Glutamatergic neuron (in vitro differentiated cells): ENCODE measurements around the gene CTCFL. TPM values are rescaled to one million over a fixed set of nuclear protein-coding genes. Genes with fewer than 3 reads are reported as not detected.

ENCODE experiments used
- DNase-seq: peaks from one replicate; pipeline ENCODE4 v3.0.0; 2022
- H3K27ac Mint-ChIP-seq: one replicate; pipeline ENCODE4 v1.8.0; 2020; ENCODE audit warnings: mild to moderate bottlenecking, mixed read lengths, inconsistent platforms; ENCODE audit not compliant: unreplicated experiment
- H3K27me3 Mint-ChIP-seq: one replicate; pipeline ENCODE4 v1.8.0; 2020; ENCODE audit warnings: mild to moderate bottlenecking, moderate library complexity, mixed read lengths, inconsistent platforms; ENCODE audit not compliant: unreplicated experiment
- H3K36me3 Mint-ChIP-seq: one replicate; pipeline ENCODE4 v1.8.0; 2020; ENCODE audit warnings: mild to moderate bottlenecking, mixed read lengths, inconsistent platforms; ENCODE audit not compliant: unreplicated experiment
- H3K4me1 Mint-ChIP-seq: one replicate; pipeline ENCODE4 v1.8.0; 2020; ENCODE audit warnings: mild to moderate bottlenecking, low read depth, mixed read lengths, inconsistent platforms; ENCODE audit not compliant: unreplicated experiment
- H3K4me3 Mint-ChIP-seq: one replicate; pipeline ENCODE4 v1.8.0; 2020; ENCODE audit warnings: mild to moderate bottlenecking, mixed read lengths, inconsistent platforms; ENCODE audit not compliant: unreplicated experiment
- H3K9me3 Mint-ChIP-seq: one replicate; pipeline ENCODE4 v1.8.0; 2020; ENCODE audit warnings: mild to moderate bottlenecking, moderate library complexity, mixed read lengths, inconsistent platforms; ENCODE audit not compliant: unreplicated experiment
- total RNA-seq: library from RNA; stranded (reverse); fragmentation: NEBNext Ultra II Directional; extraction: Animal tissue kit (Norgen Biotek cat#: 25700); gene quantifications from one replicate; pipeline ENCODE4 v1.2.1, GENCODE V29; 2021; ENCODE audit not compliant: unreplicated experiment
- TF ChIP-seq, protein P1 (sequence below): fragments of 200-600 bp; sonication (generic); IDR thresholded peaks from one replicate; pipeline ENCODE4 v1.5.0; 2021; ENCODE audit not compliant: partially characterized antibody, unreplicated experiment

The CTCFL gene
- total RNA-seq, 1 donor from 2014 or later, result not detected

DNA sequence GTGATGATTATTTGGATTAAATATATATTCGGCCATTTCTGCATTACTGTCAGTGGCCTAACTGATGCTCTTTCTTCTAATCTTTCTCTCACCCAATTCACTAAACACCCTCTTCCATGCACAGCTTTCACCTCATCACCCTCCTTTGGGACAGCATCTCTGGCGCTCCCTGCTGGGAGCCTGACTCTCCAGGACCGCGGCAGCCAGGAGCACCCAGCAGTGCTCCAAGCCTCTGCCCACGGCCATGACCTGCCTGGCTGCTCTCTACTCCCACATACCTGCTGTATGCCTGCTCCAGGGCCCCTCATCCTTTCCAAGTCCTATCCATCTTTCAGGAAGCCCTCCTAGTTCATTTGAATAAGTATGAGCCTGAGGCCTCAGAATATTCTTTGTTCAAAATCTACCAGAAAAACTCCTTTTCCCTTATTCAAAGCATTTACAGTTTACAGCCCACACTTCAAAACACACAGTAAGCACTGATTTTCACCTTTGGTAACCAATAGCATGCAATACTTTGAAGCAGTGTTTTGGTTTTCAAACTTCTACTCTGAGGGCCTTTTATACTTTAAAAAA lies 15.2 kb downstream of the CTCFL start:
- Mint-ChIP-seq H3K9me3 (peaks cover 1% of the 10 kb centered on the region), H3K4me3 (no peak overlapping the region), H3K36me3 (no peaks in the 10 kb centered on the region), H3K27ac (no peak overlapping the region), H3K27me3 (no peaks in the 10 kb centered on the region), H3K4me1 (no peaks in the 10 kb centered on the region)
- DNase-seq, result no peak
- TF ChIP-seq, protein P1, sequence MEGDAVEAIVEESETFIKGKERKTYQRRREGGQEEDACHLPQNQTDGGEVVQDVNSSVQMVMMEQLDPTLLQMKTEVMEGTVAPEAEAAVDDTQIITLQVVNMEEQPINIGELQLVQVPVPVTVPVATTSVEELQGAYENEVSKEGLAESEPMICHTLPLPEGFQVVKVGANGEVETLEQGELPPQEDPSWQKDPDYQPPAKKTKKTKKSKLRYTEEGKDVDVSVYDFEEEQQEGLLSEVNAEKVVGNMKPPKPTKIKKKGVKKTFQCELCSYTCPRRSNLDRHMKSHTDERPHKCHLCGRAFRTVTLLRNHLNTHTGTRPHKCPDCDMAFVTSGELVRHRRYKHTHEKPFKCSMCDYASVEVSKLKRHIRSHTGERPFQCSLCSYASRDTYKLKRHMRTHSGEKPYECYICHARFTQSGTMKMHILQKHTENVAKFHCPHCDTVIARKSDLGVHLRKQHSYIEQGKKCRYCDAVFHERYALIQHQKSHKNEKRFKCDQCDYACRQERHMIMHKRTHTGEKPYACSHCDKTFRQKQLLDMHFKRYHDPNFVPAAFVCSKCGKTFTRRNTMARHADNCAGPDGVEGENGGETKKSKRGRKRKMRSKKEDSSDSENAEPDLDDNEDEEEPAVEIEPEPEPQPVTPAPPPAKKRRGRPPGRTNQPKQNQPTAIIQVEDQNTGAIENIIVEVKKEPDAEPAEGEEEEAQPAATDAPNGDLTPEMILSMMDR, result no peak

DNA sequence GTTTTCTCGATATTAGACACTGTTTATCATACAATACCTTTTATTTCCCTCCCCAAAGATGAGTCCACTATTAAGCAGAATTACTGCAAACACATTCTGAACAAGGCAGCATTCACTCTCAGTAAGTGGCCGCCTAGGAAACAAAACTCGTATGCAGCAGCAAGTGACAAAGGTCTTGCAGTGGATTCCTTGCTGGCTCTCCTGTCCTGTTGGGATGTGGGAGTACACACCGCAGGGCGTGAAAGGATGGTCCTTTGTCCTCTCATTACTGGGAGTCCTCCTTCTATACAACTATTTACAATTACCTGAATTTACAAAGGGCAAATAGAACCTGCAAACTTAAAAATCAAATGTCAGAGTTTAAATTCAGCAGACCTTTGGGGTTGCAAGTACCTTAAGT lies 16.1 kb downstream of the CTCFL start:
- Mint-ChIP-seq H3K4me1 (no peaks in the 10 kb centered on the region), H3K36me3 (no peaks in the 10 kb centered on the region), H3K27me3 (no peaks in the 10 kb centered on the region), H3K9me3 (peaks cover 1% of the 10 kb centered on the region), H3K4me3 (no peak overlapping the region), H3K27ac (no peak overlapping the region)
- DNase-seq, result no peak
- TF ChIP-seq, protein P1, result no peak

DNA sequence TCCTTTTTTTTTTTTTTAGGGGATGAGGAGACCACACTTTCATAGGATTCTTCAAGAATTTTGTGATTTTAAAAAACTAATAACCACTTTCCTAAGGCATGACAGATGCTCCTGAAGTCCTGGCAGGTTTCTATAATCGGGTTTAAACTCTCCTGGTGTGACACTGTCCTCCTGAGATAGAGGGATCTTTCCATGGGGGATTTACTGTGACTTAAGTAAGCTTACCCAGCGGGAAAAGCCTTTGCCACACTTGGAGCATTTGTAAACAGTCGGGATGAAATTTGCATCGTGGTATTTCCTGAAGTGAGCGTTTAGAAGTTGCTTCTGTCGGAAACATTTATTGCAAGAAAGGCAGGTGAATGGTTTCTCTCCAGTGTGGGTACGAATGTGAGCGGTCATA lies 16.6 kb downstream of the CTCFL start:
- H3K9me3 Mint-ChIP-seq, result peaks cover 1% of the 10 kb centered on the region
- H3K27me3 Mint-ChIP-seq, result no peaks in the 10 kb centered on the region
- H3K27ac Mint-ChIP-seq, result no peak overlapping the region
- TF ChIP-seq, protein P1, result no peak
- DNase-seq, result no peak
- H3K36me3 Mint-ChIP-seq, result no peaks in the 10 kb centered on the region
- H3K4me1 Mint-ChIP-seq, result no peaks in the 10 kb centered on the region
- no peak overlapping the region for H3K4me3 Mint-ChIP-seq

DNA sequence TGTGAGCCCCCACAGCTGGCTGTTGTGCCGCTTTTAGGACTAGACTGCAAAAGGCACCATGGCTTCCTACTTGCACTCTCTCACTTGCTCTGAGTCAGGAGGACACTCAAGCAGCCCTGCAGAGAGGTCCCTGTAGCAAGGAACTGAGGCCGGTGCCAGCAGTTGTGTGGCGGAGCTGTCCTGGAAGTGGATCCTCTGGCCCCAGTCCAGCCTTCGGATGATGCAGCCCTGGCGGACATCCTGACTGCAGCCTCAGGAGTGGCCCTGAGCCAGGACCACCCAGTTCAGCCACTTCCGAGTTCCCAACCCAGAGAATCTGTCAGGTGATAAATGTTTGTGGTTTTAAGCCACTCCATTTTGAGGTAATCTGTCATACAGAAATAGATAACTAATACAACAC lies 17.5 kb downstream of the CTCFL start:
- no peak overlapping the region for H3K4me3 Mint-ChIP-seq
- H3K36me3 Mint-ChIP-seq, result no peaks in the 10 kb centered on the region
- no peak overlapping the region for H3K27ac Mint-ChIP-seq
- TF ChIP-seq, protein P1, result no peak
- peaks cover 1% of the 10 kb centered on the region for H3K9me3 Mint-ChIP-seq
- H3K4me1 Mint-ChIP-seq, result no peaks in the 10 kb centered on the region
- no peak for DNase-seq
- no peaks in the 10 kb centered on the region for H3K27me3 Mint-ChIP-seq

DNA sequence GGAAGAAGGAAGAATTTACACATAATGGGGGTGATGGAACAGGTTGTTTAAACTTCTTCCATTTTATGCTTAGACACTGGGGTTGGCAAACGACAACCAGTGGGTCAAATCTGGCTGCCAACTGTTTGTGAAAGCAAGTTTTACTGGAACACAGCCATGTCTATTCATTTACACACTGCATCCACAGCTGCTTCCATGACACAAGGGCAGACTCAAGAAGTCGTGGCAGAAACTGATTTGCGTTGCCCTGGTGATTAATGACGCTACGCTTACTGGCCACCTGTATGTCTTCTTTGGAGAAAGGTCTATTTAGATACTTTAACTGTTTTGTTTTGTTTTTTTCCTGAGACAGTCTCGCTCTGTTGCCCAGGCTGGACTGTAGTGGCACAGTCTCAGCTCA lies 19.0 kb downstream of the CTCFL start:
- Mint-ChIP-seq H3K27ac (no peak overlapping the region), H3K4me1 (no peaks in the 10 kb centered on the region), H3K27me3 (no peaks in the 10 kb centered on the region), H3K4me3 (no peak overlapping the region), H3K36me3 (no peaks in the 10 kb centered on the region), H3K9me3 (peaks cover 3% of the 10 kb centered on the region)
- TF ChIP-seq, protein P1, result no peak
- no peak for DNase-seq
